Subcutaneous adipose tissue (tissue), 4 donors: ENCODE results near the gene LRRC15. TPM values are rescaled to one million over a fixed set of nuclear protein-coding genes. Genes with fewer than 3 reads are reported as not detected.

Source experiments
- total RNA-seq, 4 donors: library from RNA; depleted of rRNA; stranded (reverse); fragments of >200 nt; gene quantifications; one replicate each; pipeline ENCODE4 v1.1.0, GENCODE V29; 2016
- TF ChIP-seq, protein P1 (sequence below): fragments of 450-650 bp; IDR thresholded peaks from one replicate; pipeline ENCODE4 v1.5.1; 2016; ENCODE audit warnings: low read depth, mild to moderate bottlenecking, control low read depth, antibody characterized with exemption, moderate library complexity

LRRC15 gene
- total RNA-seq, 4 donors from 2014 or later, result under 0.01 to 0.22 TPM; not detected in 2

DNA sequence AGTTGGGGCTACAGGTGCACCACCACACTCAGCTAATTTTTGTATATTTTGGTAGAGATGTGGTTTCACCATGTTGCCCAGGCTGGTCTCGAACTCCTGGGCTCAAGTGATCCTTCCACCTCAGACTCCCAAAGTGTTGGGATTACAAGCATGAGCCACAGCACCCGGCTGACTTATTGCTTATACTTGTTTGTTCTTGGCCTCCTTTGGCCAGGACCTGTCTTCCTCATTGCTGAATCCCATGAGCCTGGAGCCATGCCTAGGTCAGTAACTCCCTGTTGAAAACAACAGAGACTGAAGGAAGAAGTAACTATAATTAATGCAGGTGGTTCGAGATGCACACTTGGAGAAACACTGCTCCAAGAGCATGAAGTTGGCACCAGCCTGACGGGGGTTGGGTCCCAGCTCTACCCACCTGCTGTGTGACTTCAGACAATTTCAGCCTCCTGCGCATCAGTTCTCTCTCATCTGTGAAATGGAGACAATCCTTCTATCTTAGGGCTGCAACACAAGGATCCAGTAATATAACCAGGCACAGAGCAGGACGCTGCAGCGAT lies 57.3 kb downstream of the LRRC15 start:
- TF ChIP-seq, protein P1, sequence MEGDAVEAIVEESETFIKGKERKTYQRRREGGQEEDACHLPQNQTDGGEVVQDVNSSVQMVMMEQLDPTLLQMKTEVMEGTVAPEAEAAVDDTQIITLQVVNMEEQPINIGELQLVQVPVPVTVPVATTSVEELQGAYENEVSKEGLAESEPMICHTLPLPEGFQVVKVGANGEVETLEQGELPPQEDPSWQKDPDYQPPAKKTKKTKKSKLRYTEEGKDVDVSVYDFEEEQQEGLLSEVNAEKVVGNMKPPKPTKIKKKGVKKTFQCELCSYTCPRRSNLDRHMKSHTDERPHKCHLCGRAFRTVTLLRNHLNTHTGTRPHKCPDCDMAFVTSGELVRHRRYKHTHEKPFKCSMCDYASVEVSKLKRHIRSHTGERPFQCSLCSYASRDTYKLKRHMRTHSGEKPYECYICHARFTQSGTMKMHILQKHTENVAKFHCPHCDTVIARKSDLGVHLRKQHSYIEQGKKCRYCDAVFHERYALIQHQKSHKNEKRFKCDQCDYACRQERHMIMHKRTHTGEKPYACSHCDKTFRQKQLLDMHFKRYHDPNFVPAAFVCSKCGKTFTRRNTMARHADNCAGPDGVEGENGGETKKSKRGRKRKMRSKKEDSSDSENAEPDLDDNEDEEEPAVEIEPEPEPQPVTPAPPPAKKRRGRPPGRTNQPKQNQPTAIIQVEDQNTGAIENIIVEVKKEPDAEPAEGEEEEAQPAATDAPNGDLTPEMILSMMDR, result no peak

DNA sequence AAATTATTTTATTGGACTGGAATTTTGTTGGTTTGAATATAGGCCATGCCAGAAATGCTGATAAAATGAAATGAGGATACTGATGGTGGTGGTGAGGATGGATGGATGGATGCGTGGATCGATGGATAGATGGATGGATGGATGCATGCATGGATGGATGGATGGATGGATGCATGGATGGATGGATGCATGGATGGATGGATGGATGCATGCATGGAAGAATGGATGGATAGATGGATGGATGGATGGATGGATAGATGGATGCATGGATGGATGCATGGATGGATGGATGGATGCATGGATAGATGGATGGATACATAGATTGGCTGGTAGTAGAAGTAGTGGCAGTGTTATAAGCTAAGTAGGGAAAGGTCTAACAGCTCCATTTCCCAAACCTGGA lies 58.5 kb downstream of the LRRC15 start:
- TF ChIP-seq, protein P1, result no peak

DNA sequence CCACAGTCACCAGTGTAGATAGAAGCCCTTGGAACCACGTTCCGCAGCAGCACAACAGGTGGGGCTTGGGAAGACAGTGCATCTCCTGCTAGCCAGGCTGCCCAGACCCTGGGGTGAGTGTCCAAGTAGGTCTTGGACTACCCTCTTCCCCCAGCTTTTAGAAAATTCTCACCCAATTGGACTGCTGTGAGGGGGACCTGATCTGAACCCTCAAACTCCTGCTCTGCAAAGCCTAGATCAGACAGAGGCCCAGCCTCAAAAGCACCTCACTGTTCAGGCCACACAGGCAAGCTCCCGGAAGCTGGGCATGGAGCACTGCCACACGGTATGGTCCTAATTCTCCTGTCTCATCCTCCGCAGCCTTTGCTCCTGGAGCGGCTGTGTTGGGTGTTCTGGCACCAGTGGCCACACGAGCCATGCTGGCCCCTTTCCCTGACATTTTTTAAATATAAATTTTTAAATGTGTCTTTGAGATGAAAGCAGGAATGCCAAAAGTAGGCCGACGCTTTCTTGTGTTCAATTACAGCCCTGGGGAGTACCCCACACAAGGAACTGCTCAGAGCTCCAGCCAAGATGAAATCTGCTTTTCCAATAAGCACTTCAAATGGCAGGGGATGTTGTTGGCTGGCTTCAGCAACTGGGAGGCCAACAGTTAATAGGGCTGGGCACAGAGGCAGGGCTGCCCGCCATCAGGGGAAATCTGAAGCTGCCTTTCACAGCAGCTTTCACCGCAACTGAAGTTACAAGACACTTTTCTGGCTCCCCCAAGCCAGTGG lies 59.3 kb downstream of the LRRC15 start:
- TF ChIP-seq, protein P1, result no peak

DNA sequence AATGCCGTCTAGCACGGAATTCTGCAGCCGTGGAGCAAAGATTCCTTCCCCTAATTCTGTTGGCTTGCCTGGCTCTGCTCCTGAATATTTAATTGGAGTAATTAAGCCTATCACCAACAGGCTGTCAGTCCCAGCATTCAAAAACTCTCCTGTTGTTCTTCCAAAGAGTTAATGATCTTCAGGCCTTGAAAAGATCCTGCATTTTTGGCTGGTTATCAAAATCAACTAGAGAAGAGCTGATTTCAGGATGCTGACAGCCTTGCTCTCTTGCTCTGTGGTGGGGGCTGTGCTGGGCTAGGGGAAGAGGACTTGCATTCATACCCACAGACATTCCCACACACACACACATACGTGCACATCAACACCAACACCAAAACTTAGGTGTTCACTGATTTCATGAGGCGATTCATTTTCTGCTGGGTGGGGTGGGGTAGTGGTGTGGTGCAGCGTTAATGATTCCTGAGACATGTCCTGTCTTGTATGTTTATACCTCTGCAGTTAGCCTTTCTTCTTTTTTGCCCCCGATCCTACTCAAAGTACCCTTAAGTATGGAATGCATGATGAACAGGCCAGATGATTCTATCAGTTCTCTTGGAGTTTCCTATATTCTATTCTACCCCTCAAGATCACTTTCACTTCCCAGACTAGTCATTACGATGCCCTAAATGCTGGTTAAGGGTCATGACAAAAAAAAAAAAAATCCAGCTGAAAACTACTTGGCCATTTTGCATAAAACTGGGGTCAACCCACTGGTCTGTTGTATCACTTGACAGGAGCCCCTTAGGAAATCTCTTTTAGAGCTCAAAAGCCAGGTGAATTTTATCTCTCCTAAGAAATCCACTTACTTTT lies 60.7 kb downstream of the LRRC15 start:
- TF ChIP-seq, protein P1, result no peak

DNA sequence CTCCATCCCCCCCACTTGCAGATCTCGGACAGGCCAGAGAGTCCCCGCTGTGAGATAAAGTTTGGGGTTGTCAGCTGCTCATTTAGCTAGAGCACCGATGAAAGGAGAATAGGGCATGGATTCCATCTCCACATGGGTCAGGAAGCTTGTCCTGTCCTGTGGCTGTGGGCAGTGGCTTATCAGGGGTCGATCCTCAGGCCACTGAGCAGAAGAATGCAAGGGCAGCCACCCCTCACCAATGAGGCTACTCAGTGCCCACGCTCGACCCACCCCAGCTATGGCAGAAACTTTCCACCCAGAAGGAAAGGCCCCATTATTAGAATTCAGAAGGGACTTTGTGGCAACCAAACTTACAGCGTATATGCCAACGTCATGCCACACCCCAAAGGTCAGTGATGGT lies 61.7 kb downstream of the LRRC15 start:
- TF ChIP-seq, protein P1, result no peak

DNA sequence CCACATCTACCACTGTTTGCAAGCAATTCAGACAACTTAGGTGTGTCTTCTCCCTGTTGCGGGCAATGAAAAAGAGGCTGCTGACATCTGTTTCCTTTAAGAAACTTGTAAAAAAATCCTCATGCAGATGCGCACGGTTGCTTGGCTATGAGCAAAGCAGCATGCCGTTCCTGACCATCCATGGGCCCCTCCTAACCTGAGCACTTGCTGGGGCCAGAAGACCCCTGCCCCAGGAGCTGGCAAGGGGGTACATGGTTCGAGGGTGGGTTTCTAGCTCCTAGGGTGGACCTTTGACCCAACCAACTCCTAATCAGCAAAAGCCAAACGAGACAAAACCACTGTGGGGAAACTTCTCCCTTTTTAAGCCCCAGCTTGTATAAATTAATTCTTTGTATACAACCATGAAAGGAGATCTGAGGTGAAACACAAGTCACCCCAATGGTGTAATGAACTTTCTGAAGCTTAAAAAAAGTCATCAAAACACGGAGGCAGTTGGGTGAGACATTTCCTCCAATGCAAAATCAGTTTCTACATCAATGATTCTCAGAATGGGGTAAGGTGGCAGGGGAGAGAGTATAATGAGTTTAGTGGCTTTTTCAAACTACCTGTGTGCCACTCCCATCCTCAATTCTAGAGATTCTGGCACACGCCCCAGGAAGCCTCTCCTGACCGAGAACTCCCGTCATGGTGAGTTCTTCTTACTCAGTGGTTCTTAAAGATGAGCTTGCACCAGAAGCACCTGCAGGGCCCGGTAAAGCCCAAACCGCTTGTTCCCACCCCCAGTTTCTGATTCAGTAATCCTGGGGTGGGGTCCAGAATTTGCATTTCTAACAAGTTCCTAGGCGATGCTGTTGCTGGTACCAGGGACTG lies 62.5 kb downstream of the LRRC15 start:
- TF ChIP-seq, protein P1, result no peak
